PFSK-1 (cell line): ENCODE results near the gene TFCP2L1.

Experiments used
- FOXP2 ChIP-seq: optimal IDR thresholded peaks from 2 replicates; pipeline ENCODE3; 2011; ENCODE audit warnings: borderline replicate concordance, control low read depth, inconsistent platforms; ENCODE audit not compliant: insufficient read depth; ENCODE audit errors: extremely low read length, extremely low read depth
- POLR2AphosphoS5 ChIP-seq: IDR thresholded peaks from 2 replicates; pipeline ENCODE4 v1.6.1; 2012; ENCODE audit warnings: low read depth, mild to moderate bottlenecking, control low read depth, low read length, moderate library complexity
- REST ChIP-seq, 2 experiments: IDR thresholded peaks; 2 replicates each; pipeline versions ENCODE4 v1.6.1 to v1.8.0; 2011 to 2012; ENCODE audit warnings: low read depth in 2 of 2, low read length in 2 of 2, control low read depth in 1 of 2, inconsistent platforms in 1 of 2, mild to moderate bottlenecking in 1 of 2, moderate library complexity in 1 of 2; ENCODE audit not compliant: insufficient read depth in 1 of 2
- SIN3A ChIP-seq: IDR thresholded peaks from 2 replicates; pipeline ENCODE4 v1.6.1; 2012; ENCODE audit warnings: mild to moderate bottlenecking, low read length, moderate library complexity, borderline replicate concordance; ENCODE audit not compliant: insufficient read depth
- TAF1 ChIP-seq: IDR thresholded peaks from 2 replicates; pipeline ENCODE4 v1.6.1; 2012; ENCODE audit warnings: low read length, control low read depth, borderline replicate concordance; ENCODE audit not compliant: insufficient read depth

The TFCP2L1 gene

GRCh38 chr2:121329786-121330185 is 44.8 kb upstream of the TFCP2L1 start:
- TF ChIP-seq POLR2AphosphoS5, result no peak
- no peak for TF ChIP-seq SIN3A
- no peak for TF ChIP-seq REST (IDR thresholded peaks at IDR 0.05; ENCODE audit: insufficient read depth in 1 of 2, low read depth in 2 of 2, low read length in 2 of 2)
- TF ChIP-seq TAF1, result no peak
- TF ChIP-seq FOXP2, result no peak

GRCh38 chr2:121326628-121327027 is 41.6 kb upstream of the TFCP2L1 start:
- TF ChIP-seq POLR2AphosphoS5 (no peak), FOXP2 (no peak), REST (IDR thresholded peaks at IDR 0.05; ENCODE audit: insufficient read depth in 1 of 2, low read depth in 2 of 2, low read length in 2 of 2) (no peak), SIN3A (no peak), TAF1 (no peak)

- TF ChIP-seq REST (IDR thresholded peaks at IDR 0.05; ENCODE audit: insufficient read depth in 1 of 2, low read depth in 2 of 2, low read length in 2 of 2) (no peak), TAF1 (no peak), FOXP2 (no peak), POLR2AphosphoS5 (no peak), SIN3A (no peak)
Observed at GRCh38 chr2:121324601-121325000, 39.6 kb upstream of the TFCP2L1 start.

GRCh38 chr2:121321476-121321875 is 36.5 kb upstream of the TFCP2L1 start:
- TF ChIP-seq FOXP2 (no peak), POLR2AphosphoS5 (no peak), SIN3A (no peak), REST (IDR thresholded peaks at IDR 0.05; ENCODE audit: insufficient read depth in 1 of 2, low read depth in 2 of 2, low read length in 2 of 2) (no peak), TAF1 (no peak)

GRCh38 chr2:121319941-121320340 is 34.9 kb upstream of the TFCP2L1 start:
- no peak for TF ChIP-seq POLR2AphosphoS5
- no peak for TF ChIP-seq REST (IDR thresholded peaks at IDR 0.05; ENCODE audit: insufficient read depth in 1 of 2, low read depth in 2 of 2, low read length in 2 of 2)
- TF ChIP-seq SIN3A, result no peak
- no peak for TF ChIP-seq FOXP2
- TF ChIP-seq TAF1, result no peak
